IPS DF 4.7 (cell line): Measurements from ENCODE around the gene NR6A1.
A peak's percentile ranks its signal among the peaks of the same experiment; 100 is the strongest.
"Not testable (repeated sequence)": the region's sequence is repeated elsewhere in the genome, so short reads cannot be mapped to it uniquely, and the experiment has no call there.

ENCODE experiments used
- DNase-seq: peaks from one replicate; pipeline ENCODE4 v3.0.0-alpha.2; 2013; ENCODE audit warnings: low spot score; ENCODE audit errors: extremely low read depth

NR6A1 gene

DNA sequence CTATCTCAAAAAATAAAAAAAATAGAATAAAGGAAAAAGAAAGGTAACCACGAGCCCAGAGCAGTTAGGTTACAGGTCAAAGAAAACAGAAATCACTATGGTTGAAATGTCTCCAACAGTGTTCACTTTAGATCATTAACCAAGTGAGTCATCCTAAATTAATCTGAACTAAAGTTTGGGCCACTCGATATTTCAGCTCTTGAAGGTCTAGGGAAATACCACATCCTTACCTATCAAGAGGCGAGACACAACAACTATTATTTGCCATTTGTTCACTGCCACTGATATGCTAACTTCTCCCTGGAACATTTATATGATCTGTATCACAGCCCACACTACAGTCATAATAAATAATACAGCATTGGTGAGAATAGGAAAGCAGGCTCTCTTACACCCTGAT, 152.6 kb downstream of the NR6A1 start:
- DNase-seq, result no peak

DNA sequence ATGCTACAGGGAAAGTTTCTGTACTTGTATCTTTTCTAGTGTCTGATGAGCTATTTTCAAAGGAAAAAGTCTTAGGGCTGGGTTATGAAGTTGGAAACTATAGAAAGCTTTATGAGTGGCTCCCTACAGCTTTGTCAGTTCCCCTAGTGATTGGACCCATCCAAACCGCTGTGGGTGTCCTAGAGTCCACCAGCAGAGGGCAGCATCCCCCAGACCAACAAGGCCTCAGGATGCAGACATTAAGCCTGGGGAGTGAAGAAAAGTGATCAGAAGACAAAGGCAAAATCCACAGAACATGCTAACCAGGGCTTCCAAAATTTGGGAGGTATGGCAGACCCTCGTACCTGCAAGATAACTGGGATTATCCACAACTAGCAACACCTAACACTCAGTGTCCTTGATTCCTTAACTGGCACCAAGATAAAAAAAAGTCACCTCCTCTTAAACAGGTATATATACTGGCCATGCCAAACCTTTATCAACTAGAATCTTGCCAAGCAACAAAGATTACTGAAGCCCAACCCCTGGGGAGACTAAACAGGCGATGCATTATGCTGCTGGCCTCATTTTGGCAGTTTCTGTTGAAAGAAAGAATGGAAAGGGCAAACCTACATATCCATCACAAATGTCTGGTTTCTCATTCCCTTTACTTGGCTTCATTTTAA, 153.5 kb downstream of the NR6A1 start:
- no peak for DNase-seq

DNA sequence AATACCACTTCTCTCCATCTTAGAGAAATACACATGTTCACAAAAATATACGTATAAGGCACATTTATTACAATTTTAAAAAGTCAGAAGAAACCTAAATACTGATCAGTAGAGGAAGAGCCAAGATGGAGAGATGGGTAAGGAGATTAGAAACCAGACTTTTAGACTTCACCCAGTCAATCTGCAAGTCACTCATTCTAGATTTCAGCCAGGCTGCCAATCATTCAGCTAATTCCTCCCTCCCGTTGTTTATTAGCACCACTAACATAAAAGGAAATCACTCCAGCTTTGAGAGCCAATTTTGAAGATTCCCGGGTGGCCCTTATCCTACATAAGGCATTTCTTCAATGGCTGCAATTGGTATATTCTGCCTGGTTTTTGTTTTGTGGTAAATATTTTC, 154.2 kb downstream of the NR6A1 start:
- no peak for DNase-seq

DNA sequence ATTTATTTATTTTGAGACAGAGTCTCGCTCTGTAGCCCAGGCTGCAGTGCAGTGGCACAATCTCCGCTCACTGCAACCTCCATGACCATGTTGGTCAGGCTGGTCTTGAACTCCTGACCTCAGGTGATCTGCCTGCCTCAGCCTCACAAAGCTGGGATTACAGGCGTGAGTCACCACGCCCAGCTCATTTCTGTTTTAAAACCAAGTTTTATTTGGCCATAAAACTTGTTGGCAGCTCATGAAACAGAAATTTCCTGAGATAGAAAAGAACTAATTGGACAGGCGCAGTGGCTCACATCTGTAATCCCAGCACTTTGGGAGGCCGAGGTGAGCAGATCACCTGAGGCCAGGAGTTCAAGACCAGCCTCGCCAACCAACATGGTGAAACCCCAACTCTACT, 155.3 kb downstream of the NR6A1 start:
- DNase-seq, result not testable (repeated sequence)

DNA sequence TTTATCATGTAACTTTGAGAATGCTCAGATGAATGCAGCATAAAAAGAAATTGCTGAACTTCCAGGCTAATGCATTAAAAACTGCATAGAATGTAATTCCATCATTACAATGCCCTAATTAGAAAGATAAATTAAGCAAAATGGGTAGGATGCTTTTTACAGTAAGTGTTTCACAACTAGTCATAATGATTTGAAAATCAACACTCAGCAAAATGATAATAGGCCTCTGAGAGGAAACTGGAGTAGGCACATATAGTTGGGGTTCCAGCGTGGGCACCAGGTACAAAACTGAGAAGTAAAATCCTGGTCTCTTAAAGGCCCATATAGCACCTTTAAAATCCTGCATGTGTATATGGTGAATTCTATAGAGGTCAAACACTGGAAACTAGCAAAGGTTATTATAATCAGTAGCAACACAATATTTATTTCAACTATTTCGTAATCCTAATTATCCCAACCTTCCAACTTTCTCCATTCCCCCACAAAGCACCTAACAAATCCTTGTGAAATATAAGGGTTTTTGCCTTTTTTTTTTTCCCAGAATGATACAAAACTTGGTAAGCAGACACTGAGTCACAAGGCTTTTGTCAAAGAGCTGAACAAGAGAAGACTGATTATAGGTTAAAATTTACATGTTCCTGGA, 155.9 kb downstream of the NR6A1 start:
- no peak for DNase-seq

DNA sequence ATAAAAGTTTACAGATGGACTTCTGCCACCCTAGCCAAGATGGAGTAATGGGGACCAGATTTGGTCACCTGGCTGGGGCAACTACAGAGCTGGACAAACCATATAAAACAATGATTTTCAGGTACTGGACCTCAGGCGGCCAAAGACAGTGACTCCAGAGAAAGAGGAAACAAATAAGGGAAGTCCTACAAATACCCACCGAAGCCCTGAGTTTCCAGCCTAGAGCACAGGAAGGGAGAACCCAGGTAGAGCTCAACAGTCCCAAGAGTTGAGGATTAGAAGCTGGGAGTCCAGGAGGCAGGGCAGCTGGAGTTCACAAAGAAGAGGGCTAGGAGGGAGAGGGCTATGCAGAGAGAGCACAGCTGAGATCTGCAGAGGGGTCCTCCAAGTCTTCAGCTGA, 157.3 kb downstream of the NR6A1 start:
- no peak for DNase-seq

DNA sequence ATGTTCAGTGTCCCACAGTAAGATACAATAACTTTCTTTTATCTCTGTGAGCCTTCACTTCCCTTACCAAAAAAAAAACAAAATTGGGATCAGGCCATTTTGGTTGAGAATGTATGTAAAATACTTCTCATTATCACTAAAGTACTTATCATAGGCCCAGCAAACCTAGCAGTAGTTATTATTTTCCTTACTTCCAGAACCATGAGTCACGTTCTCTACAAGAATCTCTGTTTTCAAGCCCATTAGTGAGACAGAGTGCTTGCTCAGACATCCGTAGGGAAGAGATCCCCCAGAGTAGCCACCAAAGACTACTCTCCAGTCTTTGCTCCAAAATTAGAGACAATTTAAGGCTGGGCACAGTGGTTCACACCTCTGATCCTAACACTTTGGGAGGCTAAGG, 160.0 kb downstream of the NR6A1 start:
- no peak for DNase-seq

DNA sequence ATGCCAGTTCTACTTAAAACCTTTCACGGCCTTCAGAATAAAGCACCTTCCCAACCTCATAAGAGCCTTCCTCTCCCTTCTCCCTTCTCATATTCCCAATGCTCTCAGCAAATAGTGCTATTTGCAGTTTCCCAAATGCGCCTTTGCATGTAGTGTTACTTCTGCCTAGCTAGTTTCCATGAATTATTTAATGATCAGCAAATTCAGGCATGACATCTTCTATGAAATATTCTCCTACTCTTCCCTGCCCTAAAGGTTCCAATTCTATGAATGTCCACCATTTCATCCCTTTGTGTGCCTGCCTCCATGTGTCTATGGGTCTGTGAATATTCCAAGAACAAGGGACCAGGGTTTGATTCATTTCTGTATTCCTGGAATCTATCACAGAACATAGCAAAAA, 165.1 kb downstream of the NR6A1 start:
- no peak for DNase-seq

DNA sequence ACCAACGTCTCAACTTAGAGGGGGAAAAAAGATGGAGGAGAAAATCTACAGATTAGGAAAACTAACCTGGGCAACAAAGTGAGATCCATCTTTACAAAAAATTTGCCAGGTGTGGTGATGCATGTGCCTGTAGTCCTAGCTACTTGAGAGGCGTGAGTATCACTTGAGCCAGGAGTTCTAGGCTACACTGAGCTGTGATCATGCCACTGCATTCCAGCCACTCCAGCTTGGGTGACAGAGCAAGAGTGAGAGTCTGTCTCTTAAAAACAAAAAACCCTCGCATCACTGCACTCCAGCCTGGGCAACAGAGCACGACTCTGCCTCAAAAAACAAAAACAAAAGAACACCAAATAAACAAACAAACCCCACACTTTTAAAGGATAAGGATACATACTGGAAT, 165.9 kb downstream of the NR6A1 start:
- no peak for DNase-seq

DNA sequence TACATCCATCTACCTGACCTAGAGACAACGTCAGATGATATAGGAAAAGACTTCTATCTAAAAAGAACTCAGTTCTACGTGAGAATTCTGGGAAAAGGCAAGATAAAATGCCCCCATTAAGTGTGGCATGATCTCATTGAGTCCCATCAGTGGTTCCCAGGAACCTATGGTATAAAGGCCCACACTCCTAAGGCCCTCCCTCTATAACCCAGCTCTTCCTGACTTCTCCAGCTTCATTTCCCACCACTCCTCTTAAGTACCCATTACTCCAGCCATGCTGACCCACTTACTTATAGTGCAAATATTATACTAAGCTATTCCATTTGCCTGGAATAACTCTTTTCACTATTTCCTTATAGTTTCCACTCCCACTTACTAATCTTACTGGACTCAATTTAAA, 168.5 kb downstream of the NR6A1 start:
- DNase-seq, result no peak

DNA sequence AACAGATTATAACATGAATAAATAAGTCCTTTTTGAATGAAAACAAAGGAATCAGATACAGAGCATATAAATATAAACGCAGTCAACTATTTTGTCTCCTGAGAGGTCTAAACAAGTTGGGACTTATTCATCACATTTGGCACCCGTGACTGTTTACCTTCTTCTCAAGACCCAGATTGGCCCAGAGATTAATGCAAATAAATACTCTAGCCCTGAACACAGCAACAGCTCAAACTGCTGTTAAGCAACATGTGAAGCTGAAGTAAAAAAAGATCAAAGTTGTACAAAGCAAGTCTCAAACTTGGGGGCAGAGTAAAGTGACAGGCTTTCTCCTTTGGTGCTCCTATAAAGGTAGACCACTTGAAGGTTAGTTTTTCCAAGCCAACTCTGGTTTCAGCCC, 168.9 kb downstream of the NR6A1 start:
- DNase-seq, result no peak

DNA sequence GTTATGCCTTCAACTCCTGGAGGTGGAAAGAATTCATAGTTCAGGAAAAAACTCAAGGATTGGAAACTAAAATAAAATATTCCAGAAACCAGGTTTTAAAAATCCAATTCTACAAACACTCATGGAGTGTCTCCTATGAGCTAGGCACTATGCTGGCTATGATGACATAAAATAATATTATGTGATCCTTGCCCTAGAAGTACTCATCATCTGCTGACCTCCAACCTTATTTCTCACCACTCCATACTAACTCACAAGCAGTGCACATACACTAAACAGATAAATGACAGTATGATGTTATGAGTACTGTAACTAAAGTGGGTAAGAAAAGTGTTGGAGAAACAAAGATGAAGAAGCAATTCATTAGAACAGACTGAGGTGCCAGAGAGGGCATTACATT, 170.7 kb downstream of the NR6A1 start:
- no peak for DNase-seq

DNA sequence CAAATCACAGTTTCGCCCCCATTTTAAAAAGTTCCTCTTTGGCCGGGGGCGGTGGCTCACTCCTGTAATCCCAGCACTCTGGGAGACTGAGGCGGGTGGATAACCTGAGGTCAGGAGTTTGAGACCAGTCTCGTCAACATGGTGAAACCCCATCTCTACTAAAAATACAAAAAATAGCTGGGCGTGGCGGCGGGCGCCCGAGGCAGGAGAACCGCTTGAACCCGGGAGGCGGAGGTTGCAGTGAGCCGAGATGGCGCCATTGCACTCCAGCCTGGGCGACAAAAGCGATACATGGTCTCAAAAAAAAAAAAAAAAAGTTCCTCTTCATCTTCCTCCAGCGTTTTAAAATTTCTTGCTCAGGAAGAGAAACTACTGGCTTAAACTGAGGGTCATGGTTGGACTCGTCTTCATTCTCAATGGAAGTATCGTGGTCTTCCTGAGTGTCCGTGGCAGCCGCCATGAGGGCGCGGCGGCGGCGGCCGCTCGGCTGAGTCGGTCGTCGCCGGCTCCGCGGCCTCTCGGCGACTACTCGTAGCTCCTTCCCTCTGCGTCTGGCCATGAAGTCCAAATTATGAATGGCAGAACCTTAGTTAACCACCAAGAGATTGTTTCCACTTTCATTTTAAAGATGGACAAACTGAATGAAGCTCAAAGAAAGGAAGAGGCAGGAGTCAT, 171.9 kb downstream of the NR6A1 start:
- no peak for DNase-seq

DNA sequence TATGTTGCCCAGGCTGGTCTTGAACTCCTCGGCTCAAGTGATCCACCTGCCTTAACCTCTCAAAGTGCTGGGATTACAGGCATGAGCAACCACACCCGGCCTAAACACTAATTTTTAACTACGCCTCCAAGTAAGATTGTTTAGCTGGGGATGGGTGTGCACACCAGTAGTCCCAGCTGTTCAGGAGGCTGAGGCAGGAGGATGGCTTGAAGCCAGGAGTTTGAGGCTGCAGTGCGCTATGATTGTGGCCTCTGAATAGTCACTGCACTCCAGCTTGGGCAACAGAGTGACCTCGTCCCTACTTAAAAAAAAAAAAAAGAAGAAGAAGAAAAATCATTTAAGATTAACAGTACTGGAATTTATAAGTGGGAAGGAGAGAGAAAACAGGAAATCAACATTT, 173.1 kb downstream of the NR6A1 start:
- no peak for DNase-seq

DNA sequence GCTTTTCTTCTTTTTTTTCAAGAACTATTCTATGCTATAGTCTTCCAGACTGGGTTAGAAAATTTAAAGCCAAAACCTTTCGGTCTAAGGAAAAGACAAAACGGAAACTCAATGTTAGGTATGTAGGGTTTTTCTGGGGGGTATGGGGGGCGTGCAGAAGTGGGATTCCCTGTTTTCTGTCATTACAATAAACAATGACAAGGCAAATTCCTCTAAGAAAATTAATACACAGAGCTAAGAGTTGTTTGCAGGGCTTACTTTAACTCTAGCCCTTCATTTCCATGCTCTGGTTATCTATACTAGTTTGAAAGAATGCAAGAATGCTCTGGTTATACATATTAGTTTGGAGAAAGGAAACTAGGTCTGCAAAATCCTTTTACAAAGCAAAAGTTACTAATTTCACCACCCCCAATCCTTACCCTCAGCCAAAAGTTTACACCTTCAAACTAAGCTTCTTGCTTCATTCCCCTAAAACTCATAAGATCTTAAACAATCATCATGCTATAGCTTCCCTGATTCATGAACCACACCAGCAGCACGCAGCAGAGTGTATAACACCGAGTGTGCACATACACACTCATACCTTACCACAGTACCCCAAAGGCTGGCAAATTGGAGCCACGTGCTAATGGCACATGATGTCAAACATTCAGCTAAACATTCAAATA, 174.8 kb downstream of the NR6A1 start:
- DNase-seq, result no peak

DNA sequence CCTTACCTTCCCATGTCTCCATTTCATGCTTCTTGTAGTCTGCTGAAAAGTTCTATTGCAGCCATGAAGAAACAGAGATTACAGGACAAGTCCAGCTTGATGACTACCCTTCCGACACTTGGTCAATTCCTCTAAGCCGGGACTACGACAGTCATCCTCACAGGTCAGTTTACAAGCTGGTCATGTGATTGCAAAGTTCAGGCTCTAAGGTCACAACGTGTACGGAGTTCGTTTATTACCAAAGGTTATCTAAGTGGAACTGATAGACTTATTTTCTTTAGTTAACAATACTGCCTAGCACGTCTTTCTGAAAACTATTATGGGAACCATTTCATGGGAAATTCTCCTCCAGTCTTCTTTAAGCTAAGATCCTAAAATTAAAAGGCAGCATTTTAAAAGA, 175.4 kb downstream of the NR6A1 start:
- DNase-seq, result no peak

DNA sequence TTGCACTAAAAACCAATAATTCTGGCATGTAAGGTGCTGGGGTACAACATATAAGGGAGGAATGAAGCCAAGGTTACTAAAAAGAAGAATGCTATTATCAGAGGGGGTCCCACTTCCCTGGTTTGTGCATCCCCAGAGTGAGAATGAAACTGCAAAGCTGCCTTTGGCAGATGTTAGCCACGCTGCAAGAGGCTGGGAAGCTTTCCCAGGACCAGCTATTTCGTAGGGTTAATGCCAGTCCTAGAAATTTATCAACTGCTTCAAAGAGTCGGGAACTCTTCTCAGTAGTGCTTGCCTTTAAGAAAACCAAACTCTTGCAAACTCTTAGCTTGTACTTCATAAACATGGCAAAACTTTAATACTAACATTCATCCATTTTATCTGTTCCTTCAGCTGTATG, 176.4 kb downstream of the NR6A1 start:
- DNase-seq, result no peak

DNA sequence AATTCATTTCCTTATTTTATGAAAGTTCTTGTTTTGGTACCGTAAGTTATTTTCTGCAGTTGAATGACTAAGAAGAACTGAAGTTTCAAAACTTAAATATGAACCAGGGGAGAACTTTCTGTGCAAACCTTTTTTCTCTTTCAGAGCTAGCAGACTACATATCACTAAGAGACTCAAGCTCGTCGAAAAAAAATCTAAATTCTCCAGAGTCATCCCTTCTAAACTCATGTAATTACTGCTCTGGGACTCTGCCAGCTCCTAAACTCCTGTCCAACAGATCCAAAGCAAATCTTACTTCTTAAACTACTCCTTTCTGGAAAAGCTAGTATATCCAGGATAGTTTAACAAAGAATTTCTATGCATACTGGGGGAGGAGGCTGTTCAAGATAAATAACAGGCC, 176.9 kb downstream of the NR6A1 start:
- DNase-seq, result no peak

DNA sequence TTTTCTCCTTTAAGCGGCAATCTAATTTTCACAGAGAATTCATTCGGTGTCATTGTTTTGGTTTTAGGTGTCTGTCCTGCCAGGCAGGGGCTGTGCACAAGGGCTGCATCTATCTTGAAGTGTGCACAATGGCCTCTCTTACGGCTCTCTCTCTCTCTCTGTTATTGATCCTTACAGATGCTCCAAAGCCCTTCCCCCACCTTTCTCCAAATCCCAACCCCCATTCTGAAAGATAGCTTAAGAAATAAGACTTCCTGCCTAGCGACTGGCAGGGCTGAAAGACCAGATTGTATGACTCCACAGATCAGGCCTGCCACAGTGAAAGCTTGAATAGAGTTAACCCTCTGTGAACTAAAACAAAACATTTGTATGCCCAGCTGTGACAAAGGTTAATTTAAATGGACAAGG, 177.5 kb downstream of the NR6A1 start:
- peak; percentile 79 for DNase-seq

DNA sequence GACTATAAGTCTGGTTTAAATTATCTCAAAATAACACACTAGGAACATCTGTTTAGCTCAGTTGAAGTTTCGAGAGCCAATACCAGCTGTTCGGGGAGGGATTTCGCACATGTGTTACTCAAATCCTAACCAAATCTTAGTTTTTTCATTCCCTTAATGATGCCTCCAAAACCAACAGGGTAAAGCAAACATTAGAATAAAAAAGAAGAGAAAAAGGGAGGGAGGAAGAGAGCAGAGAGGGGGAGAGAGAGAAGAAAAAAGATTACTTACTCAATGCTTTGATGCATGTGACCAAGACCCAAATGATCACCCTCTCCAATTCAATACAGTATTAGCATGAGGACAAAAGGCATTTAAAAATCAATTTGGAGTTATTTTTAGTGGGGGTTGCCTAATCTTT, 177.9 kb downstream of the NR6A1 start:
- DNase-seq, result no peak

DNA sequence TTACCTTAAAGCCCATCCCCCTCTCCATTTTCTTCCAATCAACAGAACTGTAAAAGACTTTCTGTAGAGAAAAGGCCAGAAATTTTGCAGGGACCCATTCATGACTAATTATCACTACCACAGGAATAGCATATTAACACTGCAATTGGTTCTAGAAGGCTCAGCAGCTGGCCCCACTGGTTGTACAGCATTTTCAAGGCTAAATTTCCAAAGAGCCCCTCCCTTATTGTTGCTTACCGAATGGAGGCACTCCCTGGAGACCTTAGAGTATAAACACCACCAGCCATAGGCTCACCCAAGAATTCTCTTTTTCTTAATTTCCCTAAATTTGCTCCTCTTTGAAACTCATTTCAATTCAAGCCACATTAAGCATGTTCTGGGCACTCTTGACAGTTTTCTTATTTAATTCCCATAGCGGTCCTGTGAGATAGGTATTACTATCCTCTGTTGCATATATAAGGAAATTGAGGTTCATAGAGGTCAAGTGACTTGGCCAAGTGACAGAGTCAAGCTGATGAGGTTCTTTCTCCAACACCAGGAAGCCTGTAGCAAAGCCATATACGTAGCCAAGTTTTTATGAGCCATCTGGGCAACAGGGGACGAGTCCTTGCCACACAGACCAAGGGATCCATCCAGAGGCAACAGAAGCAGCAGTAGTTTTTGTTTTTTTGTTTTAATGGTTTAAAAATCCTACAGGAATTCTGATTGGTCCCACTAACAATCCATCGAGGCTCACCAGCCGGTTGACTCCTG, 180.0 kb downstream of the NR6A1 start:
- DNase-seq, result no peak

DNA sequence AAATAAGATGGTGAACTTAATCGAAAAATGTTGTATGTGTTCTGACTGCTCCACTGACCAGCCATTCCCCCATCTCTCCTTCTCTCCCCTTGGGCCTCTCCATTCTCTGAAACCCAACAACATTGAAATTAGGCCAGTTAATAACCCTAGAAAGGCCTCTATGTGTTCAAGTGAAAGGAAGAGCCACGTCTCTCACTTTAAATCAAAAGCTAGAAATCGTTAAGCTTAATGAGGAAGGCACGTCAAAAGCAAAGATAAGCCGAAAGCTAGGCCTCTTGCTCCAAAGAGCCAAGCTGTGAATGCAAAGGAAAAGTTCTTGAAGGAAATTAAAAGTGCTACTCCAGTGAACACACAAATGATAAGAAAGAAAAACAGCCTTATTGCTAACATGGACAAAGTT, 186.5 kb downstream of the NR6A1 start:
- no peak for DNase-seq
